Sigmoid colon (tissue), 7 donors: ENCODE data around the gene BSG. TPM values are rescaled to one million over a fixed set of nuclear protein-coding genes. Genes with fewer than 3 reads are reported as not detected.

Experiments used
- polyA plus RNA-seq, 3 donors: library from polyadenylated mRNA; stranded (reverse); fragments of 200-250 nt; gene quantifications; one replicate each; pipeline ENCODE4 v1.2.3, GENCODE V29; 2013
- total RNA-seq, 4 donors: library from RNA; depleted of rRNA; stranded (reverse); fragments of >200 nt; gene quantifications; one replicate each; pipeline ENCODE4 v1.1.0, GENCODE V29; 2016
- donor health status: healthy with polysubstance abuse.
- donor health status: Bipolar disorder and iron deficiency.
- donor health status: healthy.

The BSG gene
- total and polyA plus RNA-seq, 7 donors, result 218 to 715 (median 475) TPM

Other genes with a start within 250 kb of the BSG start
- gene MIER2, start 227.8 kb upstream of the BSG start, total RNA-seq, result 10 to 100 TPM; 11.4 to 31.9 (median 13.0) TPM
- gene MIER2, start 227.8 kb upstream of the BSG start, polyA plus RNA-seq, result 10 to 100 TPM in 1 of 3 donors, 1 to 10 TPM in 2; 6.6 to 15.5 (median 7.4) TPM
- 1 to 10 TPM in 1 of 4 donors, under 1 TPM in 3; 0.55 to 1.2 (median 0.76) TPM for gene C2CD4C, start 163.4 kb upstream of the BSG start, total RNA-seq
- gene C2CD4C, start 163.4 kb upstream of the BSG start, polyA plus RNA-seq, result under 1 TPM in 2 of 3 donors, not detected in 1; under 0.01 to 0.96 TPM
- gene SHC2, start 111.6 kb upstream of the BSG start, total RNA-seq, result 10 to 100 TPM; 17.8 to 49.9 (median 24.9) TPM
- gene SHC2, start 111.6 kb upstream of the BSG start, polyA plus RNA-seq, result 10 to 100 TPM in 1 of 3 donors, 1 to 10 TPM in 2; 1.8 to 10.8 (median 9.3) TPM
- gene MADCAM1, start 76.1 kb upstream of the BSG start, total RNA-seq, result under 1 TPM in 3 of 4 donors, not detected in 1; 0.16 to 0.55 (median 0.27) TPM
- 1 to 10 TPM in 1 of 3 donors, under 1 TPM in 2; 0.46 to 6.3 (median 0.60) TPM for gene MADCAM1, start 76.1 kb upstream of the BSG start, polyA plus RNA-seq
- 10 to 100 TPM; 36.3 to 78.8 (median 46.6) TPM for gene TPGS1, start 65.1 kb upstream of the BSG start, total RNA-seq
- 10 to 100 TPM; 14.3 to 23.6 (median 20.4) TPM for gene TPGS1, start 65.1 kb upstream of the BSG start, polyA plus RNA-seq
- gene CDC34, start 40.8 kb upstream of the BSG start, total RNA-seq, result 100 to 1,000 TPM in 2 of 4 donors, 10 to 100 TPM in 2; 74.9 to 152 (median 95.1) TPM
- gene CDC34, start 40.8 kb upstream of the BSG start, polyA plus RNA-seq, result 100 to 1,000 TPM in 1 of 3 donors, 10 to 100 TPM in 2; 79.2 to 110 (median 96.7) TPM
- gene GZMM, start 28.5 kb upstream of the BSG start, total RNA-seq, result under 1 TPM in 1 of 4 donors, not detected in 3; 0.49 TPM
- 10 to 100 TPM in 1 of 3 donors, not detected in 2; 11.2 TPM for gene GZMM, start 28.5 kb upstream of the BSG start, polyA plus RNA-seq
- under 1 TPM in 3 of 4 donors, not detected in 1; 0.36 to 0.55 (median 0.54) TPM for gene HCN2, start 17.3 kb downstream of the BSG start, total RNA-seq
- gene HCN2, start 17.3 kb downstream of the BSG start, polyA plus RNA-seq, result under 1 TPM in 2 of 3 donors, not detected in 1; 0.23 to 0.39 TPM
- gene POLRMT, start 60.9 kb downstream of the BSG start, total RNA-seq, result 10 to 100 TPM; 18.2 to 26.3 (median 22.3) TPM
- 10 to 100 TPM; 16.8 to 63.0 (median 30.3) TPM for gene POLRMT, start 60.9 kb downstream of the BSG start, polyA plus RNA-seq
- 1 to 10 TPM in 1 of 4 donors, under 1 TPM in 1, not detected in 2; 0.99 to 1.7 TPM for gene FGF22, start 67.3 kb downstream of the BSG start, total RNA-seq
- gene FGF22, start 67.3 kb downstream of the BSG start, polyA plus RNA-seq, result under 1 TPM in 1 of 3 donors, not detected in 2; 0.20 TPM
- 10 to 100 TPM; 39.2 to 57.1 (median 55.5) TPM for gene RNF126, start 90.6 kb downstream of the BSG start, total RNA-seq
- 10 to 100 TPM; 33.5 to 58.8 (median 35.4) TPM for gene RNF126, start 90.6 kb downstream of the BSG start, polyA plus RNA-seq
- 100 to 1,000 TPM in 2 of 4 donors, 10 to 100 TPM in 2; 35.7 to 118 (median 107) TPM for gene FSTL3, start 103.8 kb downstream of the BSG start, total RNA-seq
- gene FSTL3, start 103.8 kb downstream of the BSG start, polyA plus RNA-seq, result 10 to 100 TPM in 1 of 3 donors, 1 to 10 TPM in 2; 1.6 to 17.8 (median 6.0) TPM
- gene PRSS57, start 122.9 kb downstream of the BSG start, total RNA-seq, result not detected
- gene PRSS57, start 122.9 kb downstream of the BSG start, polyA plus RNA-seq, result under 1 TPM in 1 of 3 donors, not detected in 2; 0.15 TPM
- gene PALM, start 136.3 kb downstream of the BSG start, total RNA-seq, result 10 to 100 TPM; 30.4 to 91.4 (median 35.9) TPM
- gene PALM, start 136.3 kb downstream of the BSG start, polyA plus RNA-seq, result 10 to 100 TPM in 2 of 3 donors, 1 to 10 TPM in 1; 3.0 to 21.0 (median 12.5) TPM
- under 1 TPM in 1 of 4 donors, not detected in 3; 0.36 TPM for gene MISP, start 178.5 kb downstream of the BSG start, total RNA-seq
- gene MISP, start 178.5 kb downstream of the BSG start, polyA plus RNA-seq, result 100 to 1,000 TPM; 266 to 456 (median 311) TPM
- gene PTBP1, start 224.9 kb downstream of the BSG start, total RNA-seq, result 10 to 100 TPM; 53.8 to 94.5 (median 71.7) TPM
- 100 to 1,000 TPM in 2 of 3 donors, 10 to 100 TPM in 1; 78.7 to 154 (median 101) TPM for gene PTBP1, start 224.9 kb downstream of the BSG start, polyA plus RNA-seq
- not detected for gene PLPPR3, start 249.4 kb downstream of the BSG start, total RNA-seq
- under 1 TPM in 1 of 3 donors, not detected in 2; 0.07 TPM for gene PLPPR3, start 249.4 kb downstream of the BSG start, polyA plus RNA-seq